GM12873 (cell line): ENCODE results near the gene ZC3H13.

ENCODE experiments used
- CTCF ChIP-seq: IDR thresholded peaks from 2 replicates; pipeline ENCODE4 v1.5.1; 2012; ENCODE audit warnings: low read depth, mild to moderate bottlenecking, moderate library complexity, low read length, control low read depth; ENCODE audit not compliant: insufficient read depth; ENCODE audit errors: missing control alignments

ZC3H13 gene

GRCh38 chr13:45928843-45929242 lies 123.7 kb downstream of the ZC3H13 start:
- TF ChIP-seq CTCF = no peak

GRCh38 chr13:45928176-45928575 lies 124.4 kb downstream of the ZC3H13 start:
- no peak for TF ChIP-seq CTCF

GRCh38 chr13:45926741-45927140 lies 125.8 kb downstream of the ZC3H13 start:
- TF ChIP-seq CTCF = no peak

GRCh38 chr13:45925151-45925550 lies 127.4 kb downstream of the ZC3H13 start:
- peak; percentile 18 for TF ChIP-seq CTCF

GRCh38 chr13:45921162-45921736 lies 131.3 kb downstream of the ZC3H13 start:
- no peak for TF ChIP-seq CTCF

GRCh38 chr13:45918597-45918996 lies 133.9 kb downstream of the ZC3H13 start:
- TF ChIP-seq CTCF = no peak

- no peak for TF ChIP-seq CTCF
Observed at GRCh38 chr13:45917019-45917418, 135.5 kb downstream of the ZC3H13 start.
